GM19328 (cell line): ENCODE measurements around the gene OSBPL3.

Experiments
- ATAC-seq: cut with Tn5 transposase; IDR thresholded peaks from one replicate; pipeline ENCODE4 v1.9.1; 2021; ENCODE audit warnings: mild to moderate bottlenecking, moderate library complexity; ENCODE audit not compliant: unreplicated experiment

The OSBPL3 gene

GRCh38 chr7:24835643-24836042 lies 144.3 kb downstream of the OSBPL3 start:
- no peak for ATAC-seq

- no peak for ATAC-seq
These were observed 145.7 kb downstream of the OSBPL3 start for GRCh38 chr7:24834128-24834798.

- ATAC-seq = no peak
These were observed 146.4 kb downstream of the OSBPL3 start for GRCh38 chr7:24833549-24833948.

- ATAC-seq = no peak
These were observed 148.7 kb downstream of the OSBPL3 start for GRCh38 chr7:24831240-24831639.

GRCh38 chr7:24830440-24831050 lies 149.4 kb downstream of the OSBPL3 start:
- ATAC-seq = no peak

GRCh38 chr7:24829787-24830186 lies 150.2 kb downstream of the OSBPL3 start:
- no peak for ATAC-seq

GRCh38 chr7:24828891-24829661 lies 150.9 kb downstream of the OSBPL3 start:
- no peak for ATAC-seq

- ATAC-seq = no peak
These were observed 152.4 kb downstream of the OSBPL3 start for GRCh38 chr7:24827589-24827988.

- no peak for ATAC-seq
These were observed 153.0 kb downstream of the OSBPL3 start for GRCh38 chr7:24827027-24827426.

- no peak for ATAC-seq
These were observed 153.3 kb downstream of the OSBPL3 start for GRCh38 chr7:24826662-24827020.

- no peak for ATAC-seq
These were observed 153.9 kb downstream of the OSBPL3 start for GRCh38 chr7:24825931-24826661.

GRCh38 chr7:24825381-24825794 lies 154.6 kb downstream of the OSBPL3 start:
- ATAC-seq = no peak

- no peak for ATAC-seq
These were observed 155.1 kb downstream of the OSBPL3 start for GRCh38 chr7:24824896-24825295.

- no peak for ATAC-seq
These were observed 155.6 kb downstream of the OSBPL3 start for GRCh38 chr7:24824400-24824799.

- no peak for ATAC-seq
These were observed 158.3 kb downstream of the OSBPL3 start for GRCh38 chr7:24821754-24822054.

GRCh38 chr7:24821045-24821753 lies 158.8 kb downstream of the OSBPL3 start:
- peak; percentile 63 for ATAC-seq

GRCh38 chr7:24820730-24821044 lies 159.3 kb downstream of the OSBPL3 start:
- no peak for ATAC-seq

- ATAC-seq = peak; percentile 69
These were observed 159.9 kb downstream of the OSBPL3 start for GRCh38 chr7:24819916-24820689.

GRCh38 chr7:24817339-24817738 lies 162.6 kb downstream of the OSBPL3 start:
- no peak for ATAC-seq

- no peak for ATAC-seq
These were observed 163.1 kb downstream of the OSBPL3 start for GRCh38 chr7:24816868-24817267.
